H1 (cell line): Measurements from ENCODE around the gene ME1. TPM values are rescaled to one million over a fixed set of nuclear protein-coding genes. Genes with fewer than 3 reads are reported as not detected.

Experiments used
- CHD2 ChIP-seq: IDR thresholded peaks from 2 replicates; pipeline ENCODE4 v1.6.1; 2012; ENCODE audit warnings: low read length, improper control_type of control experiment
- CREB1 ChIP-seq: IDR thresholded peaks from 2 replicates; pipeline ENCODE4 v1.6.1; 2012; ENCODE audit warnings: inconsistent platforms
- CTCF ChIP-seq, 3 experiments: IDR thresholded peaks; 1 replicate in 2 of 3; 2 replicates in 1 of 3; pipeline versions ENCODE4 v1.5.1 to v1.6.1; 2011; ENCODE audit warnings: low read length in 3 of 3, mild to moderate bottlenecking in 3 of 3, inconsistent platforms in 2 of 3, low read depth in 1 of 3, moderate library complexity in 1 of 3; ENCODE audit not compliant: insufficient read depth in 1 of 3; ENCODE audit errors: control extremely low read depth in 1 of 3
- SP4 ChIP-seq: IDR thresholded peaks from 2 replicates; pipeline ENCODE4 v1.6.1; 2012; ENCODE audit warnings: low read length, inconsistent platforms
- polyA plus RNA-seq, 7 experiments: library from polyadenylated mRNA; depleted of rRNA in 3 of 7; stranded (reverse) in 5 of 7; unstranded in 2 of 7; fragments of >200 nt in 5 of 7; fragments of 200-250 nt in 2 of 7; gene quantifications; 1 replicate in 5 of 7; 2 replicates in 1 of 7; 4 replicates in 1 of 7; pipeline versions ENCODE4 v1.2.1 to v1.2.3, GENCODE V29; 2011 to 2013; ENCODE audit warnings: missing spikeins in 2 of 7, mixed read lengths in 2 of 7
- total RNA-seq: library from RNA; stranded (reverse); fragmentation: NEBNext Ultra II Directional; extraction: Animal tissue kit (Norgen Biotek cat#: 25700); gene quantifications from 2 replicates; pipeline ENCODE4 v1.2.1, GENCODE V29; 2021

ME1 gene
- total and polyA plus RNA-seq, 2 of the 8 experiments (the other 6 are each of a cell fraction or from before 2014, with no cell fraction given) = 1.3 to 3.9 TPM

DNA sequence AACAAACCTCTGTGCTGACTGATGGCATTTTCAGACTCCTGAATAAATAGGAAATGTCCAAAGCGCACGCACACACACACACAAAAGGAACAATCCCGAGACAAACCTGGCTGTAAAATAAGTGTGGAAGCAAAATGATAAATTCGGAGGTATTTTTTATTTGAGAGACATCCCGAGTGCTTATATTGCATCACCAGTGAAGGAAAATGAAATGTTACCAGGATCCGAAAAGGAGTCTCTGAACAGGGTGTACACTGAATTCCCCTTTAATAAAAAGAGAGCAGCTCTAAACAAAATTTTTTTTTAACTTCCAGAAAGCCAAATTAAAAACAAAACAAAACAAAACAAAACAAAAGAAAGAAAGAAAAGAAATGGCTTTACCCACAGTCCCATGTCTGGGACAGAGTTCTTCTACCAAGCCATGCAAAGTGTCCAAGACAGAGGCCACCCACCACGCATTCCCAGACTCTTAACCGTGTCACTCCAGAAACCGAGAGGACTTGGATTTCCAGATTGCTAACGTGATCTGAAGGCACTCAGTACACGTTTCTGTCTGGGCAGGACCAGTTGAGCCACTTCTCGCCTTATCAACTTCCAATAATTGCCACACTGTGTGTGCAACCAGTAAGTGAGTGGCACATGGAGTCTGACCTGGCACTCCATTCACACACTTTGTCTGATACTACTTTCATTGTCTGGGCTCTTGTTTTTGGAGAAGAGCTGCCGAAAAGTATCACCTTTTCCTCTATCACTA, 817 bp downstream of the ME1 start (continued):
- TF ChIP-seq CTCF (IDR thresholded peaks at IDR 0.05; ENCODE audit: control extremely low read depth in 1 of 3, insufficient read depth in 1 of 3, low read depth in 1 of 3, low read length in 3 of 3) (no peak), SP4 (no peak), CREB1 (no peak), CHD2 (no peak)
- TF ChIP-seq, all 59 proteins: peak for 0
